Measurements from ENCODE around the gene MYLK2.
A peak's percentile ranks its signal among the peaks of the same experiment; 100 is the strongest.
"Not testable (repeated sequence)": the region's sequence is repeated elsewhere in the genome, so short reads cannot be mapped to it uniquely, and the experiment has no call there.

The MYLK2 gene

GRCh38 chr20:31815408-31816188 lies 3.6 kb upstream of the MYLK2 start:
- no peak for DNase-seq (ENCODE audit: low read depth)

GRCh38 chr20:31816221-31816620 lies 2.9 kb upstream of the MYLK2 start:
- DNase-seq (ENCODE audit: low read depth) = no peak

DNA sequence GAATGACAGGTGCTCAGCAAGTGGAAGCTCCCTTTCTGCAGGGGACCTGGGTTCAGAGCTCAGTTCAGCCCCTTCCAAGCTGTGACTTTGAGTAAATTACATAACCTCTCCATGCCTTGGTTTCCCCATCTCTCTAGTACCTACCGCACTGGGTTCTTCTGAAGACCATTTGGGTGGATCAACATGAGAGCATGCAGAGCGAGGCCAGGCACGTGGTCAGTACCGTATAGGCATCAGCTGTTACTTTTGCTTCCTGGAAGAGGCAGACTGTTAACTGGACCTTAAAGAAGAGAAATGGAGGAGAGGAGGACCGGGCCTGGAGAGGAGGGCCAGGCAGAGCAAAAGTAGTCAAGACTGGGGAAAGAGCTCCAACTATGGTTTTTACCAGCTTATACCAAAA lies 1.7 kb upstream of the MYLK2 start:
- DNase-seq (ENCODE audit: low read depth) = no peak

DNA sequence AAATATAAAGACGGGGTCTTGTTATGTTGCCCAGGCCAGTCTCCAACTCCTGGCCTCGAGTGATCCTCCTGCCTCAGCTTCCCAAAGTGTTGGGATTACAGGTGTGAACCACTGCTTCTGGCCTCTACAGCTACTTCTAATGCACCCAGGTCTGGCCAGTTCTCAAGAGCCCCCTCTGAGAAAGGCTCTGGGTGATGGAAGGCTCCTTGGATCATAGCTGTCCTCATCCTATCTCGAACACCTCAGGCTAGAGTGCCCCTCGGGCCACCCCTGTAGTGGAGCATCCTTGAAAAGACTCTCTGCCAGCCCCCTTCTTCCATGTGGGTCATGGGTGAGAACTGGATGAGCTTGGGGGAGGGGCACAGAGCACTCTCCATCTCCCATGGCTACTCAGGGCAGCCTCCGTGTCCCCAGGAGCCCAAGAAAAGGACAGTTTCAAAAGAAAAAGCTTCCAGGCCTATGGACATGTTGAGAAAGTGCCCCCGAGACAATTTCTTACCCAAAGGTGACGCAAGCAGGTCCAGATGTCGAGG lies 714 bp upstream of the MYLK2 start:
- DNase-seq (ENCODE audit: low read depth) = no peak

GRCh38 chr20:31820228-31820627 lies 1.1 kb downstream of the MYLK2 start:
- DNase-seq (ENCODE audit: low read depth) = no peak

DNA sequence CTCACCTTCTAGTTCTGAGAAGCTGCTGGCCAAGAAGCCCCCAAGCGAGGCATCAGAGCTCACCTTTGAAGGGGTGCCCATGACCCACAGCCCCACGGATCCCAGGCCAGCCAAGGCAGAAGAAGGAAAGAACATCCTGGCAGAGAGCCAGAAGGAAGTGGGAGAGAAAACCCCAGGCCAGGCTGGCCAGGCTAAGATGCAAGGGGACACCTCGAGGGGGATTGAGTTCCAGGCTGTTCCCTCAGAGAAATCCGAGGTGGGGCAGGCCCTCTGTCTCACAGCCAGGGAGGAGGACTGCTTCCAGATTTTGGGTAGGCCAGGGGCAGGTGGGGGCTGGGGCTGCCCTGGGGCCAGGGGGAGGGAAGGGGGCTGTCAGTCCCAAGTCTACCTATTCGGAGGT lies 2.3 kb downstream of the MYLK2 start:
- DNase-seq (ENCODE audit: low read depth) = no peak

- peak; percentile 65 for DNase-seq (ENCODE audit: low read depth)
Observed at GRCh38 chr20:31822421-31823330, 3.5 kb downstream of the MYLK2 start.

GRCh38 chr20:31823360-31824124 lies 4.4 kb downstream of the MYLK2 start:
- no peak for DNase-seq (ENCODE audit: low read depth)

GRCh38 chr20:31824125-31824485 lies 4.9 kb downstream of the MYLK2 start:
- DNase-seq (ENCODE audit: low read depth) = no peak

- DNase-seq (ENCODE audit: low read depth) = no peak
Observed at GRCh38 chr20:31824554-31825313, 5.6 kb downstream of the MYLK2 start.

DNA sequence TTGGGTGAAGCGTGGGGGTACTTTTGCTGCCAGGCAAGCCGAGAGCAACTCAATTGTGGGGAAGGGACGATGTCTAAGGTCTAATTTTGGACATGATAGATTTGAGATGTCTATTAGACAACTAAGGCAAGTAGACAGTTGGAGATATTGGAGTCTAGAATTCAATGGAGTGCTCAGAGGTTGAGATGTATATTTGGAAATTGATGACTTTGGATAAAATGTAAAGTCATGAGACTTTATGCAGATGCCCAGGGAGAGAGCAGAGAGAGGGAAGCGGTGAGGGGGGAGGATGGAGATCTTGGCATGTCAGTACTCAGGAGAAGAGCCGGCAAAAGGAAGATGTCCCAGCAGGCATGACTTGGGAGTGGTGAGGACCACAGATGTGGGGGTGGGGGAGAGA lies 6.9 kb downstream of the MYLK2 start:
- no peak for DNase-seq (ENCODE audit: low read depth)

DNA sequence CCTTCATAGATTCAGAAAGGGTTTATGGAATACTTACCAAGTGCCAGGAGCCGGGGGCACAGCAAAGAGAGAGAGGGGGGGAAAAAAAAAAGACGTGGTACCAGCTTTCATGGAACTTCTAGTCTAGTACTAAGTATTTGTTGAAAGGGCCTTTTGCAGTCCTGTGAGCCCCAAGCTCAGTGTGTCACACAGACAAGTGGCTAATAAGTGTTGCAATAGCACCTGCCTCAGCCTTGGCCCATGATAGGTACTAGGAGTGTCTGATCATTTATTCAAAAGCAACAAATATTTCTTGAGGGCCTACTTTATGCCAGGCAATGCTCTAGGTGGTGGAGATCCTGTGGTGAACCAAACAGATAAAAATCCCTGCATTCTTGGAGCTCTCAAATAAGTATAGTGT lies 7.9 kb downstream of the MYLK2 start:
- DNase-seq (ENCODE audit: low read depth) = no peak

DNA sequence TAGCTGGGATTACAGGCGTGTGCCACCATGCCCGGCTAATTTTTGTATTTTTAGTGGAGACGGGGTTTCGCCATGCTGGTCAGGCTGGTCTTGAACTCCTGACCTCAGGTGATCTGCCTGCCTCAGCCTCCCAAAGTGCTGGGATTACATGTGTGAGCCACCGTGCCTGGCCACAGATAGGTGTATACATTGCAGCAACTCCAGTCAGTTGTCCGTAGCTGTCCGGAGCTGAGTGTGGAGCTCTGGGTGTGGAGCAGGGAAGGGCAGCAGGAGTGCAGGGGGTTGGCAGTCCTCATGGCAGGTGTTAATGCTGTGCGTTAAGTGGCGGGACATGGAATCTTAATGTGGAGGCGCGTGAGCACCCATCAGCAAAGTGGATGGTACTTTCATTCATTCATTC lies 8.9 kb downstream of the MYLK2 start:
- DNase-seq (ENCODE audit: low read depth) = not testable (repeated sequence)

DNA sequence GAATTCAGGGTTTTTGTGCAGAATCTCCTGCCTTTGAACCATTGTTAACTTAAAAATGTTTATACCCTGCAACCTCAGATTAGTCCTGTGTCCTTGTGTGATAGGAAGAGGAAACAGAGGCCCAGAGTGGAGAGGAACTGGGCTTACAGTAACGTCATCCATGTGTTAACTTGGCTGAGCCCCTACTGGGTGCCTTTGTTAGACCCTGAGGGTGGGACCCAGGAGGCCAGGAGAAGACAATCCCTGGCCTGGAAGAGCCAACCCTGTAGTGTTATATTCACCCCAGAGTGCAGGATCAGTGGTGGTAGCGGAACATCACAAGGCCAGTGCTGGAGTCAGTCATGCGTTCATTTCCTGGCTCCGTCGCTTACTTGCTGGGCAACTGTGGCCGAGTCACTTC lies 10.6 kb downstream of the MYLK2 start:
- DNase-seq (ENCODE audit: low read depth) = no peak

DNA sequence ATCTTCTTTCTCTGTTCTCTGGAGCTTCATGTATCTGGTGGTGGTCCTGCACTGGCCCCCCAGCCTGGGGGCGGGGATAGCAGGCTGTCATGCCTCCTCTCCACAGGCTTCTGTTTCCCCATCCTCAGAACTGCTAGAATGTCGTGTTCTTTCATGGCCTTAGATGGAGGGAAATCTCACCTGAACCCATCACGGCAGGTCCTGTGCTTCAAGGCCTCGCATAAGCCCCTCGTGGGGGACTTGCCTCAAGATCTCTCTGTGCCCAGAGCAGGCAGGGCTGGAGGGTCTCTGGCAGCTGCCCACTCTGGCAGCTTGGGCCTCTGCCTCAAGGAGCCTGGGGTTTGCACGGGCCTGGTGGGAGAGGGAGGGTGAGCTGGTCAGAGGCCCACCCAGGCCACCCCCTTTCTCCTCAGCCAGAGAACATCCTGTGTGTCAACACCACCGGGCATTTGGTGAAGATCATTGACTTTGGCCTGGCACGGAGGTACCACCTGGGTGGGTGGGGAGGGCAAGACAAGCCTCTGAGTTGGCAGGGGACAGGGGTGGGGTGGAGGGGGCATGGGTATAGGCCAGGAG lies 11.3 kb downstream of the MYLK2 start:
- DNase-seq (ENCODE audit: low read depth) = no peak

DNA sequence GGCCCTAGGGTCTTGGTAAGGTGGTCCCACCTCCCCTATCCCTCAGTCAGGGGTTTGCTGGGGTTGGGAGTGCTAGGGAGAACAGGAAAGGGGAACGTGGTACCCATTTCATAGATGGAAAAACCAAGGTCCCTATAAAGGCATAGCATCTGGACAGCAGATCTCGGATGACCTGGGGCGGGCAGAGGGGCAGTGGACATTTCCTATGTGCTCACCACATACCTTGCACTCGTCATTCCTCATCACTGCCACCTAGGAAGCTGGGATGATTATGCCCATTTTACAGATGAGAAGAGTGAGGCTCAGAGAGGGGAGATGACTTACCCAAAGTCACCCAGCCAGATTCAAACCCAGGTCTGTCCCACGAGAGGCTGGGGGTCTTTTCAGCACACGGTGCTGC lies 12.1 kb downstream of the MYLK2 start:
- no peak for DNase-seq (ENCODE audit: low read depth)

GRCh38 chr20:31831771-31832306 lies 12.7 kb downstream of the MYLK2 start:
- no peak for DNase-seq (ENCODE audit: low read depth)

GRCh38 chr20:31833130-31833930 lies 14.2 kb downstream of the MYLK2 start:
- DNase-seq (ENCODE audit: low read depth) = peak; percentile 41

DNA sequence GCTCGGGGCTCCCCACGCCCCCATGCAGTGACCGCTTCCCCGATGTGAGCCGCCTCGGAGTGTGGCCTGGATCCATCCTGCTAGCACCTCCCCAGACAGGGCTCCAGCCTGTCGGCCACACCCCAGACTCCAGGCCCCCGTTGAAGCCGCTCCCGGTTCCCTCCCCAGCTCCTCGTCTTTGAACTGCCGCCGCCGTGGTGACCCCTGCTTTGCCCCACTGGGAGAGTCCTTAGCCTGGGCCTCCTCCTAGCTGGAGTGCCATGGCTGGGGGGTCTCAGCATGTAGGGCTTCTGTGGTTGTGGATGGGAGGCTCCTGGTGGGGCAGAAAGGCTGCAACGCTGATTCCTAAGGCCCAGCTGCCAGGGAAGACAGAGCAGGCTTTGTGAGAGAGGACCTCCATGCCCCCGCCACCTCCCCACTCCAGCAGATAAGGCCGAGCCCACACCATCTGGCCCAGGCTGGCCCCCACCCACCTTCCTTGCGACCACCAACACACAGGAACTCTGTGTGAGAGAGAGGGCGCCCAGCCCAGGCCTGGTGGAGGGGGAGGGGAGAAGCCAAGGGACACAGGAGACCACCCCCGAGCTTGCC lies 14.9 kb downstream of the MYLK2 start:
- DNase-seq (ENCODE audit: low read depth) = no peak

- DNase-seq (ENCODE audit: low read depth) = no peak
Observed at GRCh38 chr20:31835554-31835953, 16.4 kb downstream of the MYLK2 start.
